Trophoblast cell (in vitro differentiated cells and primary cell): ENCODE measurements around the gene SRR.

Experiments used
- DNase-seq, 2 donors: peaks; one replicate each; pipeline ENCODE4 v3.0.0-alpha.2; 2016
- H2AFZ ChIP-seq: 2 replicates; pipeline ENCODE4 v1.6.1; 2013; ENCODE audit warnings: low read length, moderate library complexity, mild to moderate bottlenecking; ENCODE audit not compliant: insufficient read depth, poor library complexity
- H2AK5ac ChIP-seq: 2 replicates; pipeline ENCODE4 v1.6.1; 2013; ENCODE audit warnings: mild to moderate bottlenecking, low read length
- H2BK120ac ChIP-seq: 2 replicates; pipeline ENCODE4 v1.6.1; 2013; ENCODE audit warnings: low read length, mild to moderate bottlenecking, moderate library complexity; ENCODE audit not compliant: insufficient read depth, poor library complexity
- H2BK12ac ChIP-seq: 2 replicates; pipeline ENCODE4 v1.6.1; 2013; ENCODE audit warnings: mild to moderate bottlenecking, low read length, moderate library complexity
- H2BK5ac ChIP-seq: 2 replicates; pipeline ENCODE4 v1.6.1; 2013; ENCODE audit warnings: low read length, low read depth, moderate library complexity, mild to moderate bottlenecking; ENCODE audit not compliant: poor library complexity
- H3K14ac ChIP-seq: 2 replicates; pipeline ENCODE4 v1.6.1; 2013; ENCODE audit warnings: mild to moderate bottlenecking, low read length
- H3K18ac ChIP-seq: 2 replicates; pipeline ENCODE4 v1.6.1; 2013; ENCODE audit warnings: mild to moderate bottlenecking, low read length
- H3K23ac ChIP-seq: 2 replicates; pipeline ENCODE4 v1.6.1; 2013; ENCODE audit warnings: low read length
- H3K27ac ChIP-seq: 2 replicates; pipeline ENCODE4 v1.5.1; 2013; ENCODE audit warnings: low read depth, mild to moderate bottlenecking, inconsistent platforms, low read length, moderate library complexity
- H3K27me3 ChIP-seq: 2 replicates; pipeline ENCODE4 v1.6.1; 2013; ENCODE audit warnings: inconsistent platforms, mild to moderate bottlenecking, low read length, moderate library complexity; ENCODE audit not compliant: insufficient read depth
- H3K36me3 ChIP-seq, 2 experiments: 1 replicate in 1 of 2; 2 replicates in 1 of 2; pipeline ENCODE4 v1.6.1; 2013; ENCODE audit warnings: low read length in 2 of 2, mild to moderate bottlenecking in 2 of 2, moderate library complexity in 1 of 2; ENCODE audit not compliant: insufficient read depth in 2 of 2, control insufficient read depth in 1 of 2
- H3K4ac ChIP-seq: 2 replicates; pipeline ENCODE4 v1.6.1; 2013; ENCODE audit warnings: low read depth, mild to moderate bottlenecking, low read length, moderate library complexity
- H3K4me1 ChIP-seq, 2 experiments: 1 replicate in 1 of 2; 2 replicates in 1 of 2; pipeline ENCODE4 v1.6.1; 2013; ENCODE audit warnings: low read length in 2 of 2, mild to moderate bottlenecking in 2 of 2, moderate library complexity in 1 of 2; ENCODE audit not compliant: insufficient read depth in 2 of 2, control insufficient read depth in 1 of 2
- H3K4me2 ChIP-seq: 2 replicates; pipeline ENCODE4 v1.6.1; 2013; ENCODE audit warnings: inconsistent platforms, mild to moderate bottlenecking, low read length, moderate library complexity
- H3K4me3 ChIP-seq: 2 replicates; pipeline ENCODE4 v1.5.1; 2013; ENCODE audit warnings: mild to moderate bottlenecking, low read depth, low read length, inconsistent platforms
- H3K79me1 ChIP-seq: one replicate; pipeline ENCODE4 v1.6.1; 2013; ENCODE audit warnings: low read length
- H3K79me2 ChIP-seq: 2 replicates; pipeline ENCODE4 v1.6.1; 2013; ENCODE audit warnings: low read length, mild to moderate bottlenecking; ENCODE audit not compliant: control insufficient read depth, insufficient read depth, poor library complexity
- H3K9ac ChIP-seq: 2 replicates; pipeline ENCODE4 v1.6.1; 2013; ENCODE audit warnings: mild to moderate bottlenecking, low read length
- H3K9me3 ChIP-seq: 2 replicates; pipeline ENCODE4 v1.6.1; 2013; ENCODE audit warnings: low read depth, mild to moderate bottlenecking, control low read depth, inconsistent platforms, low read length; ENCODE audit not compliant: insufficient read depth
- H4K12ac ChIP-seq: 2 replicates; pipeline ENCODE4 v1.6.1; 2013; ENCODE audit warnings: low read depth, mild to moderate bottlenecking, low read length, moderate library complexity
- H4K8ac ChIP-seq: 2 replicates; pipeline ENCODE4 v1.6.1; 2013; ENCODE audit warnings: low read depth, mild to moderate bottlenecking, low read length, moderate library complexity
- H4K91ac ChIP-seq: one replicate; pipeline ENCODE4 v1.6.1; 2013; ENCODE audit warnings: low read depth, mild to moderate bottlenecking, low read length, moderate library complexity
- WGBS: extraction: QIAGEN DNeasy Blood & Tissue Kit; methylation state at CpG from one replicate; pipeline ENCODE4 v1.1.7; 2013; ENCODE audit warnings: missing lambda C conversion rate; ENCODE audit not compliant: insufficient read length, insufficient coverage; ENCODE audit errors: extremely low coverage; 5-methylcytosine and 5-hydroxymethylcytosine counted together

Gene SRR

DNA sequence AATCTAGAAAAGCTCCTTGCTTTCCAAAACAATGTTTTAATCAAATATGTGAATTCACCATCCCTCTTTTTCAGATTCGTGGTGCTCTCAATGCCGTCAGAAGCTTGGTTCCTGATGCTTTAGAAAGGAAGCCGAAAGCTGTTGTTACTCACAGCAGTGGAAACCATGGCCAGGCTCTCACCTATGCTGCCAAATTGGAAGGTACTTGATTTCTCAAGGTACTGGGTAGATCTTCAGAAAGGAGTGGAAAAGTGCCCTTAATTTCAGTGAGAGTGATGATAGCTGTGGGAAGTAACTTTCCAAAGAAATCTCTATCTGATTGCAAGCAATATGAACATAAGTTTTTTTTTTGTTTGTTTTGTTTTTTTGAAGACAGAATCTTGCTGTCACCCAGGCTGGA is 14.0 kb downstream of the SRR start:
- Histone ChIP-seq H3K9ac (no peak overlapping the region), H2BK5ac (no peak overlapping the region), H3K4me3 (no peak overlapping the region), H3K4me1 (no peaks in the 10 kb centered on the region), H3K9me3 (no peaks in the 10 kb centered on the region), H2AFZ (no peak overlapping the region), H3K18ac (no peak overlapping the region), H3K36me3 (peaks cover 5 to 11% of the 10 kb centered on the region in 2 experiments), H3K14ac (no peak overlapping the region), H3K23ac (no peak overlapping the region), H4K91ac (no peak overlapping the region), H2BK120ac (no peak overlapping the region), H3K27ac (no peak overlapping the region), H3K27me3 (no peaks in the 10 kb centered on the region), H3K4ac (no peak overlapping the region), H2BK12ac (no peak overlapping the region), H4K8ac (no peak overlapping the region), H3K79me2 (no peaks in the 10 kb centered on the region), H3K4me2 (no peak overlapping the region), H4K12ac (no peak overlapping the region), H3K79me1 (no peaks in the 10 kb centered on the region), H2AK5ac (no peak overlapping the region)
- no CpG with 5 or more reads among the region's 3 CpGs for WGBS
- DNase-seq, result no peak

DNA sequence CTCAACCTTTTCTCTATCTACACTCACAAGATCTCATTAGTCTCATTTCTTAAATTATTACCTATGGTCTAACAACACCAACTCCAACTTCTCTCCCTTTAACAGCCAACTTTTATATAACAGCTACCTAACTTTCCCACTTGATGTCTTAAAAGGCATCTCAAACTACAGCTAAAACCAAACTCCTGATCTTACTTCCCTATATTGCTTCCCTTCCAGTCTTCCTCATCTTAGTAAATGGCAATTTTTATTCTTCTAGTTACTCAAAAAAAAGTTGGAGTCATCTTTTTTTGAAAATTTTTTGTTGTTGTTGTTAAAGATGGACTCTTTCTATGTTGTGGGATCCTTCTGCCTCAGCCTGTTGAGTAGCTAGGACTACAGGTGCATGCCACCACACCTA is 15.3 kb downstream of the SRR start:
- no peak overlapping the region for H4K8ac ChIP-seq
- H3K9ac ChIP-seq, result no peak overlapping the region
- H3K4me2 ChIP-seq, result no peak overlapping the region
- H3K18ac ChIP-seq, result no peak overlapping the region
- H4K12ac ChIP-seq, result no peak overlapping the region
- H2BK5ac ChIP-seq, result no peak overlapping the region
- H3K27me3 ChIP-seq, result no peaks in the 10 kb centered on the region
- H3K9me3 ChIP-seq, result no peaks in the 10 kb centered on the region
- no peak for DNase-seq
- H2AFZ ChIP-seq, result no peak overlapping the region
- H3K79me2 ChIP-seq, result no peaks in the 10 kb centered on the region
- H2BK120ac ChIP-seq, result no peak overlapping the region
- H3K36me3 ChIP-seq, result peaks cover 6 to 22% of the 10 kb centered on the region in 2 experiments
- H3K4ac ChIP-seq, result no peak overlapping the region
- no peak overlapping the region for H3K14ac ChIP-seq
- no peak overlapping the region for H2BK12ac ChIP-seq
- no peaks in the 10 kb centered on the region for H3K4me1 ChIP-seq
- no peak overlapping the region for H3K4me3 ChIP-seq
- H3K23ac ChIP-seq, result no peak overlapping the region
- H3K79me1 ChIP-seq, result no peaks in the 10 kb centered on the region
- no peak overlapping the region for H4K91ac ChIP-seq
- no peak overlapping the region for H2AK5ac ChIP-seq
- H3K27ac ChIP-seq, result no peak overlapping the region

- Histone ChIP-seq H3K4ac (no peak overlapping the region), H4K91ac (no peak overlapping the region), H3K79me2 (no peaks in the 10 kb centered on the region), H2BK12ac (no peak overlapping the region), H3K9ac (no peak overlapping the region), H3K79me1 (no peaks in the 10 kb centered on the region), H2BK120ac (no peak overlapping the region), H3K27me3 (no peaks in the 10 kb centered on the region), H2AK5ac (no peak overlapping the region), H3K4me2 (no peak overlapping the region), H4K12ac (no peak overlapping the region), H3K14ac (no peak overlapping the region), H3K4me1 (no peaks in the 10 kb centered on the region), H3K9me3 (no peaks in the 10 kb centered on the region), H3K27ac (no peak overlapping the region), H4K8ac (no peak overlapping the region), H3K36me3 (peaks cover 8 to 36% of the 10 kb centered on the region in 2 experiments), H3K4me3 (no peak overlapping the region), H3K23ac (no peak overlapping the region), H2BK5ac (no peak overlapping the region), H3K18ac (no peak overlapping the region), H2AFZ (no peak overlapping the region)
- no peak for DNase-seq
- no CpG with 5 or more reads among the region's 1 CpG for WGBS
Measured at GRCh38 chr17:2321399-2321798, 17.6 kb downstream of the SRR start.

- no peaks in the 10 kb centered on the region for H3K79me2 ChIP-seq
- no CpG with 5 or more reads among the region's 2 CpGs for WGBS
- DNase-seq, result no peak
- no peak overlapping the region for H2BK120ac ChIP-seq
- no peaks in the 10 kb centered on the region for H3K4me1 ChIP-seq
- no peak overlapping the region for H3K18ac ChIP-seq
- no peaks in the 10 kb centered on the region for H3K9me3 ChIP-seq
- no peak overlapping the region for H3K14ac ChIP-seq
- no peak overlapping the region for H3K4me3 ChIP-seq
- H4K91ac ChIP-seq, result no peak overlapping the region
- no peak overlapping the region for H3K23ac ChIP-seq
- no peak overlapping the region for H3K9ac ChIP-seq
- no peak overlapping the region for H2BK5ac ChIP-seq
- H3K79me1 ChIP-seq, result no peaks in the 10 kb centered on the region
- H4K12ac ChIP-seq, result no peak overlapping the region
- no peak overlapping the region for H3K4me2 ChIP-seq
- H2AK5ac ChIP-seq, result no peak overlapping the region
- H4K8ac ChIP-seq, result no peak overlapping the region
- H2BK12ac ChIP-seq, result no peak overlapping the region
- H3K27me3 ChIP-seq, result no peaks in the 10 kb centered on the region
- no peak overlapping the region for H3K27ac ChIP-seq
- peaks cover 20 to 45% of the 10 kb centered on the region in 2 experiments for H3K36me3 ChIP-seq
- no peak overlapping the region for H2AFZ ChIP-seq
- no peak overlapping the region for H3K4ac ChIP-seq
Measured at GRCh38 chr17:2323629-2324314, 20.0 kb downstream of the SRR start.
